ENCODE measurements around the gene ALB.

The ALB gene

GRCh38 chr4:73419106-73420038 is 15.3 kb downstream of the ALB start:
- no peak overlapping the region for H3K4me3 ChIP-seq (ENCODE audit: low read length)
- DNase-seq (ENCODE audit: low read depth), result no peak
- TF ChIP-seq, protein P1, sequence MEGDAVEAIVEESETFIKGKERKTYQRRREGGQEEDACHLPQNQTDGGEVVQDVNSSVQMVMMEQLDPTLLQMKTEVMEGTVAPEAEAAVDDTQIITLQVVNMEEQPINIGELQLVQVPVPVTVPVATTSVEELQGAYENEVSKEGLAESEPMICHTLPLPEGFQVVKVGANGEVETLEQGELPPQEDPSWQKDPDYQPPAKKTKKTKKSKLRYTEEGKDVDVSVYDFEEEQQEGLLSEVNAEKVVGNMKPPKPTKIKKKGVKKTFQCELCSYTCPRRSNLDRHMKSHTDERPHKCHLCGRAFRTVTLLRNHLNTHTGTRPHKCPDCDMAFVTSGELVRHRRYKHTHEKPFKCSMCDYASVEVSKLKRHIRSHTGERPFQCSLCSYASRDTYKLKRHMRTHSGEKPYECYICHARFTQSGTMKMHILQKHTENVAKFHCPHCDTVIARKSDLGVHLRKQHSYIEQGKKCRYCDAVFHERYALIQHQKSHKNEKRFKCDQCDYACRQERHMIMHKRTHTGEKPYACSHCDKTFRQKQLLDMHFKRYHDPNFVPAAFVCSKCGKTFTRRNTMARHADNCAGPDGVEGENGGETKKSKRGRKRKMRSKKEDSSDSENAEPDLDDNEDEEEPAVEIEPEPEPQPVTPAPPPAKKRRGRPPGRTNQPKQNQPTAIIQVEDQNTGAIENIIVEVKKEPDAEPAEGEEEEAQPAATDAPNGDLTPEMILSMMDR (IDR thresholded peaks at IDR 0.05; ENCODE audit: insufficient read depth, low read depth, low read length, missing control alignments), result no peak

- no peak overlapping the region for H3K4me3 ChIP-seq (ENCODE audit: low read length)
- TF ChIP-seq, protein P1 (IDR thresholded peaks at IDR 0.05; ENCODE audit: insufficient read depth, low read depth, low read length, missing control alignments), result no peak
- DNase-seq (ENCODE audit: low read depth), result no peak
Observed at GRCh38 chr4:73420615-73421014, 16.5 kb downstream of the ALB start.

DNA sequence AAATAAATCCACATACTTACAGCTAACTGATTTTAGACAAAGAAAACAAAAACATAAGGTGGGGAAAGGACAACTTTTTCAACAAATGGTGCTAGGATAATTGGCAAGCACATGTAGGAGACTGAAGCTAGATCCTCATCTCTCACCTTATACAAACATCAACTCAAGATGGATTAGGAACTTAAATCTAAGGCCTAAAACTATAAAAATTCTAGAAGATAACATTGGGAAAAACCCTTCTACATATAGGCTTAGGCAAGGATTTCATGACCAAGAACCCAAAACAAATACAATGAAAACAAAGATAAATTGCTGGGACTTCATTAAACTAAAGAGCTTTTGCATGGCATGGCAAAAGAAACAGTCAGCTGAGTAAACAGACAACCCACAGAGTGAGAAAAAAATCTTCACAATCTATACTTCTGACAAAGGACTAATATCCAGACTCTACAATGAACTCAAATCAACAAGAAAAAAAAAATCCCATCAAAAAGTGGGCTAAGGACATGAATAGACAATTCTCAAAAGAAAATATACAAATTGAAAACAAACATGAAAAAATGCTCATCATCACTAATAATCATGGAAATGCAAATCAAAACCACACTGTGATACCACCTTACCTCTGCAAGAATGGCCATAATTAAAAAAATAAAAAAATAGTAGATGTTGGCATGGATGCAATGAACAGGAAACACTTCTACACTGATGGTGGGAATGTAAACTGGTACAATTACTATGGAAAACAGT is 17.8 kb downstream of the ALB start:
- no peak overlapping the region for H3K4me3 ChIP-seq (ENCODE audit: low read length)
- TF ChIP-seq, protein P1 (IDR thresholded peaks at IDR 0.05; ENCODE audit: insufficient read depth, low read depth, low read length, missing control alignments), result no peak
- DNase-seq (ENCODE audit: low read depth), result no peak

GRCh38 chr4:73422458-73422752 is 18.3 kb downstream of the ALB start:
- no peak for DNase-seq (ENCODE audit: low read depth)
- H3K4me3 ChIP-seq (ENCODE audit: low read length), result no peak overlapping the region
- TF ChIP-seq, protein P1 (IDR thresholded peaks at IDR 0.05; ENCODE audit: insufficient read depth, low read depth, low read length, missing control alignments), result no peak

DNA sequence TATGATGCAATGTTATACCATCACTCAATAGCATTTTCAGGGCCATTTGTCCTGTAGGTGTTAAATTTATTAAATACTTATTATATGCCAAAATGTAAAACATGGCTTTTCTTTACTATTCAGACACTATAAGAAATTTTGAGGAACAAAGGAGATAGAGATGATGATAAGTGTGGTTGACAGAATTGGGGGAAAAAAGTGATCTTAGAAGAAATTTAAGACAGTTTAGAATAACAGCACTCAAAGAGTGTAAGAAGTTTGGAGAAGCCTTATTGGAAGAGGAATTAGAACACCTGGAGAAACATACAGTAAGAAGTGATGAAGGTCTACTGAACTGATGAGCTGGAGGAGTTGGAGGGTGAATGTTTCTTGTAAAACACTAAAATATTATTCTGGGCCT is 19.1 kb downstream of the ALB start:
- TF ChIP-seq, protein P1 (IDR thresholded peaks at IDR 0.05; ENCODE audit: insufficient read depth, low read depth, low read length, missing control alignments), result no peak
- H3K4me3 ChIP-seq (ENCODE audit: low read length), result no peak overlapping the region
- no peak for DNase-seq (ENCODE audit: low read depth)

- DNase-seq (ENCODE audit: low read depth), result no peak
- TF ChIP-seq, protein P1 (IDR thresholded peaks at IDR 0.05; ENCODE audit: insufficient read depth, low read depth, low read length, missing control alignments), result no peak
- no peak overlapping the region for H3K4me3 ChIP-seq (ENCODE audit: low read length)
Observed at GRCh38 chr4:73426666-73427065, 22.6 kb downstream of the ALB start.

Measured in epithelial cell of esophagus (primary cell).